ENCODE measurements around the gene ORM1. TPM values are rescaled to one million over a fixed set of nuclear protein-coding genes. Genes with fewer than 3 reads are reported as not detected.

The ORM1 gene
- total and polyA plus RNA-seq, 10 of the 15 experiments (the other 5 are each of a cell fraction or from before 2014, with no cell fraction given), result 4.4 TPM; not detected in 9

DNA sequence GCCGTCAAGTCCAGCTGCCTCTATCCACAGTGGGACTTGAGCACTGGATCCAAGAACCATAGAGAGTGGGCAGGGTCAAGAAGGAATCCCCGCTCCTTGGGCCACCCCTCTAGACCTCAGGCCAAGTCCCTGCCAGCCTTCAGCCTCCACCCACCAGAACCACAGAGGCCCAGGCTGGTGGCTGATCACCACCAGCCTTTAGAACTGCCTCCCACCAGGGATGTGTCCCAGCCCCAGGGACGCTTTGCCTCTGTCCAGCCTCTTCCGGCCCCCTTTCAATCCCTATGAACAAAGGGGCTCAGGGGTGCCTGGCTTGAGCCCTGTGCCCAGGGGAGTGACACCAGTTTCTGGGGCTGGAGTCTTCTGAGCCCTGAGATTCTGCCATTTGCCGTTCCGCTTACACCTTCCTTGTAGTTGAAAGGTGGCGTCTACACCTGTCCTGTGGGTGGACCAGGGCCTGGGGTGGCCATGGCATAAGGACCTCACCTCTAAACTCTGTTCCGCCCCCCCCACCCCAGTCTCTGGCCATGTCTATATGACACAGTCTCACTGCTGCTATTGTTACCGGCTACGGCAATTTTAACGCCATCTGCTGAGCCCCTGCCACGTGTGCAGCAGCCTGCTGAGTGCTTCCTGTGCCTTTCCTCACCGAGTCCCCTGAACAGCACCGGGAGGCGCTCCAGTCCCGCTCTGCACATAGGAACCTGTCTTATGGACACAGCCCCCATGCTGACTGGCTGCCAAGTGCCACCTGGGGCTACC is 35.7 kb upstream of the ORM1 start:
- H2AFZ ChIP-seq (ENCODE audit: control insufficient read depth, low read depth, low read length), result no peak overlapping the region
- H3K9me3 ChIP-seq (replicated peaks; ENCODE audit: control insufficient read depth, insufficient read depth, low read length), result no peaks in the 10 kb centered on the region
- RAD21 ChIA-PET (ENCODE audit: unreplicated experiment), result no interaction called here
- no peak overlapping the region for H3K4me2 ChIP-seq (ENCODE audit: control insufficient read depth, insufficient read depth)
- FAIRE-seq, result no peak
- no TSS peak for BruUV-seq (replicated peaks)
- H4K20me1 ChIP-seq (ENCODE audit: control insufficient read depth, insufficient read depth), result 0 out of 2 replicates have a peak, but pooled peaks cover 2% of the 10 kb centered on the region
- 40% methylated on average over 16 of the region's 16 CpGs for WGBS (ENCODE audit: insufficient coverage, insufficient replicate concordance, low lambda C conversion rate, missing lambda C conversion rate)
- ATAC-seq, result no peak
- in situ Hi-C loops (cut with MboI) (loop anchor here (10.0 to 25.0 kb wide), 2 partner anchors 132 to 200 kb away; partner anchors contain the start of genes AMBP, COL27A1 and KIF12), intact Hi-C loops (cut with micrococcal nuclease; ENCODE audit: unreplicated experiment) (no loop called here)
- H3K36me3 ChIP-seq (ENCODE audit: control insufficient read depth in 2 of 2, insufficient read depth in 2 of 2, low read length in 1 of 2), result no peaks in the 10 kb centered on the region
- SMC1A ChIA-PET (ENCODE audit: uncharacterized antibody, unreplicated experiment), result no interaction called here
- H3K9ac ChIP-seq (ENCODE audit: control insufficient read depth, insufficient read depth, low read length), result no peak overlapping the region
- H3K4me3 ChIP-seq, result no peak overlapping the region
- no peak for DNase-seq (ENCODE audit: low read depth, low spot score)
- no peaks in the 10 kb centered on the region for H3K4me1 ChIP-seq (ENCODE audit: control insufficient read depth, insufficient read depth, low read length)
- POLR2A ChIA-PET, result interaction anchor here (0.6 kb wide), 1 partner anchor 565 kb away, joined by 3 read pairs; no protein-coding TSS in a partner anchor
- H3K79me2 ChIP-seq (ENCODE audit: control insufficient read depth, insufficient read depth, low read length), result no peaks in the 10 kb centered on the region
- no peak overlapping the region for H3K27ac ChIP-seq (ENCODE audit: control insufficient read depth, insufficient read depth)
- CTCF ChIA-PET, result no interaction called here
- TF ChIP-seq RCOR1 (conservative IDR thresholded peaks at IDR 0.05; ENCODE audit: low read depth, low read length), result no peak
- H3K27me3 ChIP-seq (replicated peaks in 1 of 2; ENCODE audit: control insufficient read depth in 2 of 2, insufficient read depth in 2 of 2, low read length in 1 of 2), result peaks cover 0 to 1% of the 10 kb centered on the region in 2 experiments; a peak in 1 of 4 replicates

DNA sequence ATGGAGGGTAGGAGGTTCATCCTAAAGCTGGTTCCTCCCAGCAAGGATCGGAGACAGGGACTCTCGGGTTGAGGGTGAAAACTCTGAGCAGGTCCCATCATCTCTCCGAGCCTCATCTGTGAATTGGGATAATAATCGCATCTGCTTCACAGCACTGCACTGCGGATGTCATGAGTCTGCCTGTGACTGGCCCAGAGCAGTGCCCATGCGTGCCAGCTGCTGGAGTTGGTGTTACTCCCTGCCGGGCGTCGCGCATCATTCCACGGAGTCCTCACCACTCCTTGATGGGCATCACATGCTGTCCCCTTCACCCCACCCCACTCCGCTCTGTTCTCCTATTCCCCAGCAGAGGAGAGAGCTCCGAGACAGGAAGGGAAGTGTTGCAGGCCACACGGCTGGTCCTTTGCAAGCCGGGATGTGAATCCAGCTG is 35.1 kb upstream of the ORM1 start:
- no peak overlapping the region for H2AFZ ChIP-seq (ENCODE audit: control insufficient read depth, low read depth, low read length)
- CTCF ChIA-PET, result no interaction called here

More for the DNA sequence above, 35.1 kb upstream of the ORM1 start:
- H3K27me3 ChIP-seq (replicated peaks in 1 of 2; ENCODE audit: control insufficient read depth in 2 of 2, insufficient read depth in 2 of 2, low read length in 1 of 2), result peaks cover 0 to 1% of the 10 kb centered on the region in 2 experiments; a peak in 1 of 4 replicates
- TF ChIP-seq IKZF2 (IDR thresholded peaks at IDR 0.05), result no peak
- no peak for TF ChIP-seq TCF3 (IDR thresholded peaks at IDR 0.05; ENCODE audit: borderline replicate concordance, insufficient read depth, low read depth, low read length)
- no peak for TF ChIP-seq CHD4 (IDR thresholded peaks at IDR 0.05)
- no peak for TF ChIP-seq GATAD2B (conservative IDR thresholded peaks at IDR 0.05; ENCODE audit: low read depth)
- no peak for TF ChIP-seq E2F4 (IDR thresholded peaks at IDR 0.05; ENCODE audit: low read depth, low read length)
- no peak for TF ChIP-seq NFYB (IDR thresholded peaks at IDR 0.05; ENCODE audit: insufficient read depth, low read depth, low read length)
- TF ChIP-seq MYB (IDR thresholded peaks at IDR 0.05; ENCODE audit: borderline replicate concordance, low read depth, low read length), result no peak
- H4K20me1 ChIP-seq (ENCODE audit: control insufficient read depth, insufficient read depth), result 0 out of 2 replicates have a peak, but pooled peaks cover 2% of the 10 kb centered on the region
- DNase-seq (ENCODE audit: low read depth, low spot score), result no peak
- H3K36me3 ChIP-seq (ENCODE audit: control insufficient read depth in 2 of 2, insufficient read depth in 2 of 2, low read length in 1 of 2), result no peaks in the 10 kb centered on the region
- ChIA-PET POLR2A (interaction anchor here (0.6 kb wide), 1 partner anchor 566 kb away, joined by 3 read pairs; no protein-coding TSS in a partner anchor), SMC1A (ENCODE audit: uncharacterized antibody, unreplicated experiment) (no interaction called here), RAD21 (ENCODE audit: unreplicated experiment) (no interaction called here)
- no peak overlapping the region for H3K4me3 ChIP-seq
- H3K9ac ChIP-seq (ENCODE audit: control insufficient read depth, insufficient read depth, low read length), result no peak overlapping the region
- H3K27ac ChIP-seq (ENCODE audit: control insufficient read depth, insufficient read depth), result no peak overlapping the region
- 61% methylated on average over 15 of the region's 15 CpGs for WGBS (ENCODE audit: insufficient coverage, insufficient replicate concordance, low lambda C conversion rate, missing lambda C conversion rate)
- H3K9me3 ChIP-seq (replicated peaks; ENCODE audit: control insufficient read depth, insufficient read depth, low read length), result no peaks in the 10 kb centered on the region
- no peak for ATAC-seq
- in situ Hi-C loops (cut with MboI) (loop anchor here (10.0 to 25.0 kb wide), 2 partner anchors 133 to 200 kb away; partner anchors contain the start of genes AMBP, COL27A1 and KIF12), intact Hi-C loops (cut with micrococcal nuclease; ENCODE audit: unreplicated experiment) (no loop called here)
- no TSS peak for BruUV-seq (replicated peaks)
- H3K79me2 ChIP-seq (ENCODE audit: control insufficient read depth, insufficient read depth, low read length), result no peaks in the 10 kb centered on the region
- no peak for FAIRE-seq
- no peak overlapping the region for H3K4me2 ChIP-seq (ENCODE audit: control insufficient read depth, insufficient read depth)
- H3K4me1 ChIP-seq (ENCODE audit: control insufficient read depth, insufficient read depth, low read length), result no peaks in the 10 kb centered on the region

All from GM12878 (cell line).